KMS-11 (cell line): ENCODE data around the gene ATP5PD.

Source experiments
- H2AFZ ChIP-seq: fragments of 200-600 bp; sonication (generic); 2 replicates; pipeline ENCODE4 v1.6.1; 2016; ENCODE audit warnings: antibody characterized with exemption, mixed run types, low read depth
- H3K27ac ChIP-seq: fragments of 200-600 bp; sonication (generic); 2 replicates; pipeline ENCODE4 v1.6.1; 2016; ENCODE audit warnings: mild to moderate bottlenecking, mixed run types
- H3K27me3 ChIP-seq: fragments of 200-600 bp; sonication (generic); 2 replicates; pipeline ENCODE4 v1.6.1; 2017; ENCODE audit warnings: mild to moderate bottlenecking, low read depth, mixed run types, moderate library complexity; ENCODE audit not compliant: insufficient read depth
- H3K36me3 ChIP-seq: fragments of 200-600 bp; sonication (generic); 2 replicates; pipeline ENCODE4 v1.6.1; 2017; ENCODE audit warnings: mild to moderate bottlenecking, mixed run types; ENCODE audit not compliant: insufficient read depth
- H3K4me1 ChIP-seq: fragments of 200-600 bp; sonication (generic); 2 replicates; pipeline ENCODE4 v1.6.1; 2016; ENCODE audit warnings: mild to moderate bottlenecking, low read depth, mixed run types; ENCODE audit not compliant: poor library complexity, severe bottlenecking
- H3K4me2 ChIP-seq: fragments of 200-600 bp; sonication (generic); 2 replicates; pipeline ENCODE4 v1.7.0; 2016; ENCODE audit warnings: mild to moderate bottlenecking, mixed run types
- H3K4me3 ChIP-seq: fragments of 200-600 bp; sonication (generic); IDR thresholded peaks from 2 replicates; pipeline ENCODE4 v1.6.1; 2017; ENCODE audit warnings: low read depth, low read length, mixed read lengths; ENCODE audit not compliant: insufficient read depth
- H3K79me2 ChIP-seq: fragments of 200-600 bp; sonication (generic); 2 replicates; pipeline ENCODE4 v1.6.1; 2016; ENCODE audit warnings: low read depth, mixed run types; ENCODE audit not compliant: insufficient read depth
- H3K9ac ChIP-seq: fragments of 200-600 bp; sonication (generic); 2 replicates; pipeline ENCODE4 v1.6.1; 2016; ENCODE audit warnings: mild to moderate bottlenecking, mixed run types
- H4K20me1 ChIP-seq: fragments of 200-600 bp; sonication (generic); 2 replicates; pipeline ENCODE4 v1.6.1; 2016; ENCODE audit warnings: mild to moderate bottlenecking, mixed run types; ENCODE audit not compliant: insufficient read depth
- TF ChIP-seq, protein P1 (sequence below): fragments of 200-600 bp; sonication (generic); conservative IDR thresholded peaks from 2 replicates; pipeline ENCODE4 v1.6.1; 2017; ENCODE audit warnings: low read depth, mild to moderate bottlenecking, antibody characterized with exemption, low read length, moderate library complexity, mixed read lengths

ATP5PD gene

DNA sequence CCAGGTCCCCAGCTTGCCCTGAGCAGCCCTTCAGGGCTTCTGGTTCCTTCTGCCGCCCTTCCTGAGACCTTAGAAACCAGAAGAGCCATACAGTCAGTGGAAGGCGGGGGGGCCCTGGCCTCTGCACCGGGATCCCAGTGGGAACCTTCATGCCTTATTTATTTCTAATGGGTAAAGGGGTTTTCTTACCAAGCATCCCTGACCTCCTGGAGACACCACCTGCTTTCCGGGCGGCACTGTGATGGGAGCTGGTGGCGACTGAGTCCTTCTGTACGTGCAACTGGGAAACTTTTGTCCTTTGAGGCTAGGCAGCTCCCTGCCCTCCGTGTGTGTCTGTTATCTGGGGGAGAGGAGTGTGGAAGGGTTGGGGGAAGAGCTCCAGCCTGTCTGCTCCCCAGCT, 41.5 kb downstream of the ATP5PD start:
- Histone ChIP-seq H3K79me2 (no peaks in the 10 kb centered on the region), H3K27ac (no peak overlapping the region), H3K36me3 (no peaks in the 10 kb centered on the region), H3K9ac (no peak overlapping the region), H4K20me1 (no peaks in the 10 kb centered on the region), H2AFZ (no peak overlapping the region), H3K4me3 (no peak overlapping the region), H3K27me3 (no peaks in the 10 kb centered on the region), H3K4me2 (no peak overlapping the region), H3K4me1 (no peaks in the 10 kb centered on the region)
- TF ChIP-seq, protein P1, sequence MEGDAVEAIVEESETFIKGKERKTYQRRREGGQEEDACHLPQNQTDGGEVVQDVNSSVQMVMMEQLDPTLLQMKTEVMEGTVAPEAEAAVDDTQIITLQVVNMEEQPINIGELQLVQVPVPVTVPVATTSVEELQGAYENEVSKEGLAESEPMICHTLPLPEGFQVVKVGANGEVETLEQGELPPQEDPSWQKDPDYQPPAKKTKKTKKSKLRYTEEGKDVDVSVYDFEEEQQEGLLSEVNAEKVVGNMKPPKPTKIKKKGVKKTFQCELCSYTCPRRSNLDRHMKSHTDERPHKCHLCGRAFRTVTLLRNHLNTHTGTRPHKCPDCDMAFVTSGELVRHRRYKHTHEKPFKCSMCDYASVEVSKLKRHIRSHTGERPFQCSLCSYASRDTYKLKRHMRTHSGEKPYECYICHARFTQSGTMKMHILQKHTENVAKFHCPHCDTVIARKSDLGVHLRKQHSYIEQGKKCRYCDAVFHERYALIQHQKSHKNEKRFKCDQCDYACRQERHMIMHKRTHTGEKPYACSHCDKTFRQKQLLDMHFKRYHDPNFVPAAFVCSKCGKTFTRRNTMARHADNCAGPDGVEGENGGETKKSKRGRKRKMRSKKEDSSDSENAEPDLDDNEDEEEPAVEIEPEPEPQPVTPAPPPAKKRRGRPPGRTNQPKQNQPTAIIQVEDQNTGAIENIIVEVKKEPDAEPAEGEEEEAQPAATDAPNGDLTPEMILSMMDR: no peak

DNA sequence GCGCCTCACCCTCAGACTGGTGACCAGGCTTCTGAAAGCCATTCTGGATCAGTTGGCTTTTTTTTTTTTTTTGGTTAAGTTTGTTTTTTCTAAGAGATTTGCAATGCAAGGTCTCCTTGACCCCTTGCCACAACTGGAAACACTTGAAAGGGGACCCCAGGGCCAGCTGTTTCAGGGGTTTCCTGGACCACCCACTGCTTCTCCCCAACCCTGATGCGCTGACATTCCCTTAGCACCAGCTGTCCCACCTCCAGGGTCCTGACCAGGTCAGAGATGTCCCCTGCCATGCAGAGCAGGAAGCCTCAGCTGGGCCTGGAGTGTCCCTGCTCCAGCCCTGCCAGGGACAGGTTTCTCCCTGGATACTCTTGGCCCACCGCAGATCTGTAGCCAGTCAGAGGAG, 42.4 kb downstream of the ATP5PD start:
- Histone ChIP-seq H3K36me3 (no peaks in the 10 kb centered on the region), H3K27ac (no peak overlapping the region), H3K4me3 (no peak overlapping the region), H4K20me1 (no peaks in the 10 kb centered on the region), H2AFZ (no peak overlapping the region), H3K4me2 (no peak overlapping the region), H3K9ac (no peak overlapping the region), H3K4me1 (no peaks in the 10 kb centered on the region), H3K79me2 (no peaks in the 10 kb centered on the region), H3K27me3 (no peaks in the 10 kb centered on the region)
- TF ChIP-seq, protein P1: no peak

DNA sequence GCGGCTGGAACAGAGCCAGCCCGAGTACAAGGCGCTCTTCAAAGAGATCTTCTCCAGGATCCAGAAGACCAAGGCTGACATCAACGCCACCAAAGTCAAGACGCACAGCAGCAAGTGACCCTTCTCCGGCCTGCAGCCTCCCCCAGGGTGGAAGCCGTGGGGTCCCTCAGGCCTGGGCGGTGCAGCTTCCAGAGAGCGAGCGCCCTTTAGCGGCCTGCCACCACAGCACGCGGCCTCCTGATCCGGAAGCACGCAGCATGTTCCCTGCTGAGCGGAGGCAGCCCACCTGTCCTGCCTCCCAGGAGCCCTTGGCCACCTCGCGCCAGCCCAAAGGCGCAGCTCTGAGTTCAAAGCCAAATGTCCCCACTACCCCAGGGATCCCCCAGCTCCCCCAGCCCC, 42.8 kb downstream of the ATP5PD start:
- Histone ChIP-seq H3K36me3 (no peaks in the 10 kb centered on the region), H3K4me3 (no peak overlapping the region), H3K27me3 (no peaks in the 10 kb centered on the region), H4K20me1 (no peaks in the 10 kb centered on the region), H3K9ac (no peak overlapping the region), H3K79me2 (no peaks in the 10 kb centered on the region), H3K4me2 (no peak overlapping the region), H2AFZ (no peak overlapping the region), H3K27ac (no peak overlapping the region), H3K4me1 (no peaks in the 10 kb centered on the region)
- TF ChIP-seq, protein P1: no peak

DNA sequence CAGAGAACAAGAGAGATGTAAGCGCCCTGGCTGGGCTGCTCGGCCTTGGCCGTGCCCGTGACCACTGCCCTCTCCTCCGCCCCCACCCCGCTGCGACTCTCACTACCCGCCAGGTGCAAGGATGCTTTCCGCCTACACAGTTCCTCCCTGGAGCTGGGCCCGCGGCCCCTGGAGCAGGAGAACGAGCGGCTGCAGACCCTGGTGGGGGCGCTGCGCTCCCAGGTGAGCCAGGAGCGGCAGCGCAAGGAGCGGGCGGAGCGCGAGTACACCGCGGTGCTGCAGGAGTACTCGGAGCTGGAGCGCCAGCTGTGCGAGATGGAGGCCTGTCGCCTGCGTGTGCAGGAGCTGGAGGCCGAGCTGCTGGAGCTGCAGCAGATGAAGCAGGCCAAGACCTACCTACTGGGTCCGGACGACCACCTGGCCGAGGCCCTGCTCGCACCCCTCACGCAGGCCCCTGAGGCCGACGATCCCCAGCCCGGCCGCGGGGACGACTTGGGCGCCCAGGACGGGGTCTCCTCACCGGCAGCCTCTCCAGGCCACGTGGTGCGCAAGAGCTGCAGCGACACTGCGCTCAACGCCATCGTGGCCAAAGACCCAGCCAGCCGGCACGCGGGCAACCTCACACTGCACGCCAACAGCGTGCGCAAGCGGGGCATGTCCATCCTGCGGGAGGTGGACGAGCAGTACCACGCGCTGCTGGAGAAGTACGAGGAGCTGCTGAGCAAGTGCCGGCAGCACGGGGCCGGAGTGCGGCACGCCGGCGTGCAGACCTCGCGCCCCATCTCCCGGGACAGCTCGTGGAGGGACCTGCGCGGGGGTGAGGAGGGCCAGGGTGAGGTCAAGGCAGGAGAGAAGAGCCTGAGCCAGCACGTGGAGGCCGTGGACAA, 43.5 kb downstream of the ATP5PD start:
- Histone ChIP-seq H3K4me1 (no peaks in the 10 kb centered on the region), H3K9ac (no peak overlapping the region), H3K27ac (no peak overlapping the region), H3K79me2 (no peaks in the 10 kb centered on the region), H3K27me3 (no peaks in the 10 kb centered on the region), H3K4me3 (no peak overlapping the region), H3K4me2 (no peak overlapping the region), H2AFZ (no peak overlapping the region), H4K20me1 (no peaks in the 10 kb centered on the region), H3K36me3 (no peaks in the 10 kb centered on the region)
- TF ChIP-seq, protein P1: no peak
